ENCODE data around the gene INAFM1.

INAFM1 gene

GRCh38 chr19:47309038-47309437 is 34.4 kb downstream of the INAFM1 start:
- DNase-seq (ENCODE audit: extremely low read depth in 1 of 2, low read depth in 1 of 2), result no peak

- DNase-seq (ENCODE audit: extremely low read depth in 1 of 2, low read depth in 1 of 2), result no peak
Observed at GRCh38 chr19:47309608-47310007, 34.9 kb downstream of the INAFM1 start, which contains the start of gene C5AR1. TSS of gene C5AR1 (plus strand) at chr19:47309861. CDS start at chr19:47309896, 35 bp downstream.

GRCh38 chr19:47310323-47310722 is 35.6 kb downstream of the INAFM1 start:
- DNase-seq (ENCODE audit: extremely low read depth in 1 of 2, low read depth in 1 of 2), result no peak

GRCh38 chr19:47310819-47311218 is 36.1 kb downstream of the INAFM1 start:
- no peak for DNase-seq (ENCODE audit: extremely low read depth in 1 of 2, low read depth in 1 of 2)

GRCh38 chr19:47312366-47313006 is 37.8 kb downstream of the INAFM1 start:
- DNase-seq (ENCODE audit: extremely low read depth in 1 of 2, low read depth in 1 of 2), result no peak

DNA sequence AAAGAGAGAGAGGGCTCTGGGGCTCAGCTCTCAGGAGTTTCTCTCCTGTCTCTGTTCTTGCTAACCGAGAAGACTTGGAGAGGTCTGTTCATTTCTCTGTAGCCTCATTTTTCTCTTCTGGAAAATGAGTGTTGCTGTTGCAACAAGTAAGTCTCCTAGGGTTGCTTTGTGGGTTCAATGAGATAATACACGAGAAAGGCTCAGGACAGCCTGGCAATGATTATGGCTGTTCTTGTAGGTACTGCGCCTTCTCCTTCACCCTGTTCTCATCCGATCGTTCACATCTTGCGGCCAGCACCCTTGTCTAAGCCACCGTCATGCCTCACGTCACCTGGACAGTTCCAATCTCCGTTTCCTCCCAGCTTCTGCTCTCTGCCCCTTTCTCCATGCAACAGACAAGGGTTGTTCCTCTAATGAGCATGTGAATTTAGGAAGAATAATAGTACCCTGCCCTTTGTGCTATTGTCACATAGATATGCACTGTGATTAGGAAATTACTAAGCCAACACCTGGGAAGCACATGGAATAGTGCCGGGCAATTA is 39.1 kb downstream of the INAFM1 start:
- DNase-seq (ENCODE audit: extremely low read depth in 1 of 2, low read depth in 1 of 2), result no peak

GRCh38 chr19:47315125-47315821 is 40.6 kb downstream of the INAFM1 start:
- DNase-seq (ENCODE audit: extremely low read depth in 1 of 2, low read depth in 1 of 2), result no peak

- no peak for DNase-seq (ENCODE audit: extremely low read depth in 1 of 2, low read depth in 1 of 2)
Observed at GRCh38 chr19:47316513-47316912, 41.8 kb downstream of the INAFM1 start.

DNA sequence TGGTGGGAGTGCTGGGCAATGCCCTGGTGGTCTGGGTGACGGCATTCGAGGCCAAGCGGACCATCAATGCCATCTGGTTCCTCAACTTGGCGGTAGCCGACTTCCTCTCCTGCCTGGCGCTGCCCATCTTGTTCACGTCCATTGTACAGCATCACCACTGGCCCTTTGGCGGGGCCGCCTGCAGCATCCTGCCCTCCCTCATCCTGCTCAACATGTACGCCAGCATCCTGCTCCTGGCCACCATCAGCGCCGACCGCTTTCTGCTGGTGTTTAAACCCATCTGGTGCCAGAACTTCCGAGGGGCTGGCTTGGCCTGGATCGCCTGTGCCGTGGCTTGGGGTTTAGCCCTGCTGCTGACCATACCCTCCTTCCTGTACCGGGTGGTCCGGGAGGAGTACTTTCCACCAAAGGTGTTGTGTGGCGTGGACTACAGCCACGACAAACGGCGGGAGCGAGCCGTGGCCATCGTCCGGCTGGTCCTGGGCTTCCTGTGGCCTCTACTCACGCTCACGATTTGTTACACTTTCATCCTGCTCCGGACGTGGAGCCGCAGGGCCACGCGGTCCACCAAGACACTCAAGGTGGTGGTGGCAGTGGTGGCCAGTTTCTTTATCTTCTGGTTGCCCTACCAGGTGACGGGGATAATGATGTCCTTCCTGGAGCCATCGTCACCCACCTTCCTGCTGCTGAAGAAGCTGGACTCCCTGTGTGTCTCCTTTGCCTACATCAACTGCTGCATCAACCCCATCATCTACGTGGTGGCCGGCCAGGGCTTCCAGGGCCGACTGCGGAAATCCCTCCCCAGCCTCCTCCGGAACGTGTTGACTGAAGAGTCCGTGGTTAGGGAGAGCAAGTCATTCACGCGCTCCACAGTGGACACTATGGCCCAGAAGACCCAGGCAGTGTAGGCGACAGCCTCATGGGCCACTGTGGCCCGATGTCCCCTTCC is 45.5 kb downstream of the INAFM1 start:
- DNase-seq (ENCODE audit: extremely low read depth in 1 of 2, low read depth in 1 of 2), result no peak

DNA sequence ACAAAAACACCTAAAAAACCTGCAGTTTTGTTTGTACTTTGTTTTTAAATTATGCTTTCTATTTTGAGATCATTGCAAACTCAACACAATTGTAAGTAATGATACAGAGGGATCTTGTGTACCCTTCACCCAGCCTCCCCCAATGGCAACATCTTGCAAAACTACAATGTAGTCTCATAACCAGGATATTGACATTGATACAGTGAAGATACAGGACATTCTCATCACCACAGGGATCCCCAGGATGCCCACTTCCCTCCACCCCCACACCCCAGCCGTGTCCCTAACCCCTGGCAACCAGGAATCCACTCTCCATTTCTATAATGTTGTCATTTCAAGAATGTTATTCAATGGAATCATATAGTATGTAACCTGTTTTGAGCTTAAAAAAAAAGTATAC is 46.9 kb downstream of the INAFM1 start:
- no peak for DNase-seq (ENCODE audit: extremely low read depth in 1 of 2, low read depth in 1 of 2)

- DNase-seq (ENCODE audit: extremely low read depth in 1 of 2, low read depth in 1 of 2), result no peak
Observed at GRCh38 chr19:47322058-47322457, 47.4 kb downstream of the INAFM1 start.

DNA sequence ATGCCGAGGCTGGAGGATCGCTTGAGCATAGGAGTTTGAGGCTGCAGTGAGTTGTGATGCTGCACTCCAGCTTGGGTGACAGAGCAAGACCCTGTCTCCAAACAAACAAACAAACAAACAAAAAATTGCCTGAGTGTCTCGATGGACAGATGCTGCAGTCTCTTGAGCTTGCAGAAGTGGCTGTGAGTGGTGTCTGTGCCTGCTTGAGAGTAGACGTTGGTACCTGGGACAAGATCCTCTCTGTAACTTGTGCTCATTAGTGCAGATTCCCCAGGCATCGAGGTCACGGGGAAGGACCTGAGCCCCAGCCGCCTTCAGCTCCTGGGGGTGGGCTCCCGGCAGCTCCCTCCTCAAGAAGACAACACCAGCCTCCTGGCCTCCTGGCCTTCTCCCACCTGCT is 48.7 kb downstream of the INAFM1 start:
- no peak for DNase-seq (ENCODE audit: extremely low read depth in 1 of 2, low read depth in 1 of 2)

GRCh38 chr19:47323872-47324271 is 49.2 kb downstream of the INAFM1 start:
- no peak for DNase-seq (ENCODE audit: extremely low read depth in 1 of 2, low read depth in 1 of 2)

- DNase-seq (ENCODE audit: extremely low read depth in 1 of 2, low read depth in 1 of 2), result no peak
Observed at GRCh38 chr19:47324502-47324901, 49.8 kb downstream of the INAFM1 start.
